ENCODE results near the gene SORBS1. TPM values are rescaled to one million over a fixed set of nuclear protein-coding genes. Genes with fewer than 3 reads are reported as not detected.

Gene SORBS1
- total RNA-seq: 1 to 10 TPM; 1.5 to 1.8 TPM

GRCh38 chr10:95561177-95561863 lies at the start of gene SORBS1:
SORBS1 (minus strand) TSS chr10:95561371; CDS start chr10:95441135, 120,236 bp downstream.
- ChIA-PET CTCF (interaction anchor here (0.7 kb wide), 1 partner anchor 132 kb away, joined by 3 read pairs; the partner anchor contains the start of gene TCTN3), POLR2A (no interaction called here)
- intact Hi-C loops (cut with micrococcal nuclease): loop anchor here (1.0 to 2.0 kb wide), 2 partner anchors 77 to 95 kb away; partner anchors contain the start of gene ALDH18A1
- Mint-ChIP-seq H3K4me1 (ENCODE audit: low read depth) (peaks cover 4% of the 10 kb centered on the region), H3K36me3 (no peaks in the 10 kb centered on the region), H3K4me3 (peak within 1 kb of the TSS; percentile 86), H3K27me3 (peaks cover 5% of the 10 kb centered on the region), H3K9me3 (no peaks in the 10 kb centered on the region), H3K27ac (peak within 1 kb of the TSS; percentile 9)
- DNase-seq: peak; percentile 93

GRCh38 chr10:95610727-95611126 lies 49.6 kb upstream of the SORBS1 start:
- CTCF ChIA-PET: interaction anchor here (1.1 kb wide), 1 partner anchor 179 kb away, joined by 3 read pairs; no protein-coding TSS in a partner anchor
- intact Hi-C loops (cut with micrococcal nuclease): no loop called here
- POLR2A ChIA-PET: no interaction called here
- Mint-ChIP-seq H3K27ac (no peak overlapping the region), H3K9me3 (no peaks in the 10 kb centered on the region), H3K27me3 (no peaks in the 10 kb centered on the region), H3K36me3 (peaks cover 53% of the 10 kb centered on the region), H3K4me3 (no peak overlapping the region), H3K4me1 (ENCODE audit: low read depth) (no peaks in the 10 kb centered on the region)
- no peak for DNase-seq

GRCh38 chr10:95606922-95607321 lies 45.8 kb upstream of the SORBS1 start:
- POLR2A ChIA-PET: no interaction called here
- no peak overlapping the region for H3K4me3 Mint-ChIP-seq
- H3K36me3 Mint-ChIP-seq: peaks cover 44% of the 10 kb centered on the region
- intact Hi-C loops (cut with micrococcal nuclease): no loop called here
- DNase-seq: no peak
- no peaks in the 10 kb centered on the region for H3K27me3 Mint-ChIP-seq
- no peak overlapping the region for H3K27ac Mint-ChIP-seq
- no peaks in the 10 kb centered on the region for H3K9me3 Mint-ChIP-seq
- CTCF ChIA-PET: interaction anchor here (0.9 kb wide), 1 partner anchor 233 kb away, joined by 4 read pairs; no protein-coding TSS in a partner anchor
- no peaks in the 10 kb centered on the region for H3K4me1 Mint-ChIP-seq (ENCODE audit: low read depth)

GRCh38 chr10:95605163-95605562 lies 44.0 kb upstream of the SORBS1 start:
- H3K36me3 Mint-ChIP-seq: peaks cover 32% of the 10 kb centered on the region
- no peaks in the 10 kb centered on the region for H3K4me1 Mint-ChIP-seq (ENCODE audit: low read depth)
- no peaks in the 10 kb centered on the region for H3K27me3 Mint-ChIP-seq
- intact Hi-C loops (cut with micrococcal nuclease): no loop called here
- CTCF ChIA-PET: interaction anchor here (3.0 to 10.1 kb wide), 3 partner anchors 160 to 230 kb away, joined by 11 to 132 read pairs (median 89); no protein-coding TSS in a partner anchor
- no peak overlapping the region for H3K4me3 Mint-ChIP-seq
- no peaks in the 10 kb centered on the region for H3K9me3 Mint-ChIP-seq
- H3K27ac Mint-ChIP-seq: no peak overlapping the region
- POLR2A ChIA-PET: no interaction called here
- no peak for DNase-seq

- Mint-ChIP-seq H3K27me3 (no peaks in the 10 kb centered on the region), H3K4me3 (no peak overlapping the region), H3K36me3 (peaks cover 30% of the 10 kb centered on the region), H3K9me3 (no peaks in the 10 kb centered on the region), H3K4me1 (ENCODE audit: low read depth) (no peaks in the 10 kb centered on the region), H3K27ac (no peak overlapping the region)
- no peak for DNase-seq
- CTCF ChIA-PET: interaction anchor here (0.9 to 10.1 kb wide), 6 partner anchors 53 to 230 kb away, joined by 3 to 132 read pairs (median 8); no protein-coding TSS in a partner anchor
- POLR2A ChIA-PET: interaction anchor here (0.7 kb wide), 1 partner anchor 28 kb away, joined by 3 read pairs; no protein-coding TSS in a partner anchor
- intact Hi-C loops (cut with micrococcal nuclease): no loop called here
These were observed 43.5 kb upstream of the SORBS1 start for GRCh38 chr10:95604630-95605029.

- Mint-ChIP-seq H3K27me3 (no peaks in the 10 kb centered on the region), H3K27ac (no peak overlapping the region), H3K4me3 (no peak overlapping the region), H3K4me1 (ENCODE audit: low read depth) (no peaks in the 10 kb centered on the region), H3K9me3 (no peaks in the 10 kb centered on the region), H3K36me3 (peaks cover 19% of the 10 kb centered on the region)
- intact Hi-C loops (cut with micrococcal nuclease): no loop called here
- DNase-seq: no peak
- CTCF ChIA-PET: interaction anchor here (0.6 to 10.1 kb wide), 7 partner anchors 11 to 228 kb away, joined by 3 to 132 read pairs (median 3); no protein-coding TSS in a partner anchor
- POLR2A ChIA-PET: no interaction called here
These were observed 41.2 kb upstream of the SORBS1 start for GRCh38 chr10:95602382-95602781.

- no peak overlapping the region for H3K27ac Mint-ChIP-seq
These were observed 40.0 kb upstream of the SORBS1 start for GRCh38 chr10:95601116-95601719.

GRCh38 chr10:95600158-95600557 lies 39.0 kb upstream of the SORBS1 start:
- intact Hi-C loops (cut with micrococcal nuclease): no loop called here
- Mint-ChIP-seq H3K27ac (no peak overlapping the region), H3K4me3 (no peak overlapping the region), H3K9me3 (no peaks in the 10 kb centered on the region), H3K4me1 (ENCODE audit: low read depth) (no peaks in the 10 kb centered on the region), H3K27me3 (peaks cover 4% of the 10 kb centered on the region), H3K36me3 (peaks cover 3% of the 10 kb centered on the region)
- no peak for DNase-seq
- CTCF ChIA-PET: interaction anchor here (0.9 to 10.1 kb wide), 3 partner anchors 12 to 225 kb away, joined by 3 to 132 read pairs (median 89); no protein-coding TSS in a partner anchor
- POLR2A ChIA-PET: no interaction called here

More at GRCh38 chr10:95601116-95601719, 40.0 kb upstream of the SORBS1 start:
- Mint-ChIP-seq H3K36me3 (peaks cover 11% of the 10 kb centered on the region), H3K4me3 (no peak overlapping the region), H3K4me1 (ENCODE audit: low read depth) (no peaks in the 10 kb centered on the region), H3K9me3 (no peaks in the 10 kb centered on the region), H3K27me3 (peaks cover 4% of the 10 kb centered on the region)
- CTCF ChIA-PET: interaction anchor here (0.6 to 10.1 kb wide), 11 partner anchors 12 to 226 kb away, joined by 3 to 132 read pairs (median 3); no protein-coding TSS in a partner anchor
- peak; percentile 66 for DNase-seq
- POLR2A ChIA-PET: no interaction called here
- intact Hi-C loops (cut with micrococcal nuclease): loop anchor here (1.0 kb wide), 4 partner anchors 155 to 468 kb away; no protein-coding TSS in a partner anchor

- POLR2A ChIA-PET: no interaction called here
- intact Hi-C loops (cut with micrococcal nuclease): no loop called here
These were observed 36.6 kb upstream of the SORBS1 start for GRCh38 chr10:95597788-95598187.

GRCh38 chr10:95588025-95588424 lies 26.9 kb upstream of the SORBS1 start:
- Mint-ChIP-seq H3K4me1 (ENCODE audit: low read depth) (no peaks in the 10 kb centered on the region), H3K27ac (no peak overlapping the region), H3K27me3 (peaks cover 3% of the 10 kb centered on the region), H3K4me3 (no peak overlapping the region), H3K36me3 (no peaks in the 10 kb centered on the region), H3K9me3 (no peaks in the 10 kb centered on the region)
- intact Hi-C loops (cut with micrococcal nuclease): no loop called here
- no peak for DNase-seq
- ChIA-PET POLR2A (no interaction called here), CTCF (interaction anchor here (0.6 kb wide), 2 partner anchors 12 to 213 kb away, joined by 3 read pairs; no protein-coding TSS in a partner anchor)

More at GRCh38 chr10:95597788-95598187, 36.6 kb upstream of the SORBS1 start:
- H3K4me3 Mint-ChIP-seq: no peak overlapping the region
- DNase-seq: no peak
- CTCF ChIA-PET: interaction anchor here (1.4 to 10.1 kb wide), 3 partner anchors 167 to 238 kb away, joined by 4 to 132 read pairs (median 89); no protein-coding TSS in a partner anchor
- no peak overlapping the region for H3K27ac Mint-ChIP-seq
- no peaks in the 10 kb centered on the region for H3K4me1 Mint-ChIP-seq (ENCODE audit: low read depth)
- H3K9me3 Mint-ChIP-seq: no peaks in the 10 kb centered on the region
- H3K36me3 Mint-ChIP-seq: no peaks in the 10 kb centered on the region
- H3K27me3 Mint-ChIP-seq: peaks cover 4% of the 10 kb centered on the region

GRCh38 chr10:95579835-95580535 lies 18.8 kb upstream of the SORBS1 start:
- CTCF ChIA-PET: no interaction called here
- H3K27me3 Mint-ChIP-seq: peaks cover 21% of the 10 kb centered on the region
- no peak for DNase-seq
- no peaks in the 10 kb centered on the region for H3K4me1 Mint-ChIP-seq (ENCODE audit: low read depth)
- no peak overlapping the region for H3K4me3 Mint-ChIP-seq
- no peaks in the 10 kb centered on the region for H3K9me3 Mint-ChIP-seq
- POLR2A ChIA-PET: no interaction called here
- H3K27ac Mint-ChIP-seq: no peak overlapping the region
- intact Hi-C loops (cut with micrococcal nuclease): no loop called here
- no peaks in the 10 kb centered on the region for H3K36me3 Mint-ChIP-seq

GRCh38 chr10:95579292-95579691 lies 18.1 kb upstream of the SORBS1 start:
- Mint-ChIP-seq H3K4me3 (no peak overlapping the region), H3K4me1 (ENCODE audit: low read depth) (no peaks in the 10 kb centered on the region), H3K36me3 (no peaks in the 10 kb centered on the region), H3K27ac (no peak overlapping the region), H3K9me3 (no peaks in the 10 kb centered on the region), H3K27me3 (peaks cover 18% of the 10 kb centered on the region)
- no peak for DNase-seq
- ChIA-PET CTCF (interaction anchor here (0.9 kb wide), 1 partner anchor 148 kb away, joined by 3 read pairs; no protein-coding TSS in a partner anchor), POLR2A (no interaction called here)
- intact Hi-C loops (cut with micrococcal nuclease): no loop called here
